NCI-H187 (cell line): Measurements from ENCODE around the gene DNMBP.
A peak's percentile ranks its signal among the peaks of the same experiment; 100 is the strongest.
"Not testable (repeated sequence)": the region's sequence is repeated elsewhere in the genome, so short reads cannot be mapped to it uniquely, and the experiment has no call there.

Source experiments
- DNase-seq, 2 experiments: peaks; one replicate each; lab custom pipeline; 2025; lab: John Stamatoyannopoulos, UW

The DNMBP gene

GRCh38 chr10:99993701-99994689 lies 15.8 kb downstream of the DNMBP start:
- DNase-seq = peak; percentile 6 to 39

DNA sequence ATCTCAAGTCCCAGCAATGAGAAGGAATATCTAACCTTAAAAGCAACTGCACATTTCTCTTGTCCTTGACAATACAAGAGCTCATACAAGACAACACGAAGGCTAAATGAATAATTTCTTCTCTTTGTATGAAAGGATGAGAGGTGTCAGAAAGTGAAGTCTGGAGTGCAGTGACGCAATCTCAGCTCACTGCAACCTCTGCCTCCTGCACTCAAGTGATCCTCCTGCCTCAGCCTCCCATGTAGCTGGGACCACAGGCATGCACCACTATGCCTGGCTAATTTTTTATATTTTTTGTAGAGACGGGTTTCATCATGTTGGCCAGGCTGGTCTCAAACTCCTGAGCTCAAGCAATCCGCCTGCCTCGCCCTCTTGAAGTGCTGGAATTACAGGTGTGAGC lies 24.1 kb downstream of the DNMBP start:
- not testable (repeated sequence) for DNase-seq

DNA sequence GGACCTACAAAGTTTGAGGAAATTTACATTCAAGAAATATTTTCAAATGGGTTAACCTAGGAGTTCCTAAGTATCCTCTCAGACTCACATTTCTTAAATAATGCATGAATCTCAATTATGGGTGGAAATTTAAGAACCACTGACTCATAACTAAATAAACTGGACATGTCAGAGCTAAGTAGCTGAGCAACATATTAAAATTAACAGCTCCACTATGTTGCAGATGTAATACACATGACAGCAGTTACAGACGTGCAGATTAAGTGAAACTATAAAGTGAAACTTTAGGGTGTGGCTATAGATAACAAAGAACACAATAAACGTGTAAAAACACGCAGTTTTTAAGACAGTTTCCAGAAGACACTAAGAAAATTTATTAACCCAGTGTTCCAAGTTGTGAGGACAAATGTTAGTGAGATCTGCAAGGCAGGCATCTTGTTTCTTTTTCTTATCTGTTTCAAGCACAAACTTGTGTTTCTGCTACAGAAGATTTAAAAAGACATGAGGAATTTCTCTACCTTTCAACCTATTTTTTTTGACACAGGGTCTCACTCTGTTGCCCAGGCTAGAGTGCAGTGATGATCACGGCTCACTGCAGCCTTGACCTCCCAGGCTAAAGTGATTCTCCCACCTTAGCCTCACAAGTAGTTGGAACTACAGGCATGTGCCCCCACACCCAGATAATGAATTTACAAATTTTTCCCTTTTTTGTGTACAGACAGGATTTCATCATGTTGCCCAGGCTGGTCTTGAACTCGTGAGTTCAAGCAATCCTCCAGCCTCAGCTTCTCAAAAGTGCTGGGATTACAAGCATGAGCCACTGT lies 25.3 kb downstream of the DNMBP start:
- no peak for DNase-seq

DNA sequence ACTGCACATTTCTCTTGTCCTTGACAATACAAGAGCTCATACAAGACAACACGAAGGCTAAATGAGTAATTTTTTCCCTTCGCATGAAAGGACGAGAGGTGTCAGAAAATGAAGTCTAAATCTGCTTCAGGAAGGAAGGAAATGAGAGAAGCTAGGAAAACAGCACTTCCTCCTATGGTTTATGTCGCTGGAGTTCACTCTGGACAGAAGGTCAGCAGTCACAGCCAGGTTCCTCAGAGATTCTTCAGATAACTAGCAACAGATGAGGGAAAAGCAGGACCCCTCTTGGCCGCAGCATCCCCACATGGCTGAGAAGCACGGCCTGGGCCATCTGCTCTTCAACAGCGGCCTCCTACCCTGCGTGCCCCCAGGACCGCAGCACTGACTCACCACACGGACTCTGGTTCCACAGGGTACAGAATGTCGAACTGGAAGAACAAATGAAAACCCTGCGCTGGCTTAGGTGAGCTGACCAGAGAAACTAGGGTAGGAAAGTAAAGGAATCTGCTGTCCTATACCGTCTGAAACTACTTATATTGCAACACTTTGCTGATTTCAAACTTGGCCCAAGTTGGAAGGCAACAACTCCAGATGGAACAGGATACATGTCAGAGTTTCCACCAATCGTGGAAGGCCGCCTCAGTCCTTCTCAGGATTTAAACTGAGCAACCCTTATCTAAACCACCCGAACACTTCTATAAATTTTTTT lies 26.3 kb downstream of the DNMBP start:
- no peak for DNase-seq

GRCh38 chr10:99982728-99983127 lies 27.0 kb downstream of the DNMBP start:
- DNase-seq = no peak

- DNase-seq = no peak
These were observed 28.1 kb downstream of the DNMBP start for GRCh38 chr10:99981581-99982199.

GRCh38 chr10:99979066-99979685 lies 30.6 kb downstream of the DNMBP start:
- DNase-seq = no peak

DNA sequence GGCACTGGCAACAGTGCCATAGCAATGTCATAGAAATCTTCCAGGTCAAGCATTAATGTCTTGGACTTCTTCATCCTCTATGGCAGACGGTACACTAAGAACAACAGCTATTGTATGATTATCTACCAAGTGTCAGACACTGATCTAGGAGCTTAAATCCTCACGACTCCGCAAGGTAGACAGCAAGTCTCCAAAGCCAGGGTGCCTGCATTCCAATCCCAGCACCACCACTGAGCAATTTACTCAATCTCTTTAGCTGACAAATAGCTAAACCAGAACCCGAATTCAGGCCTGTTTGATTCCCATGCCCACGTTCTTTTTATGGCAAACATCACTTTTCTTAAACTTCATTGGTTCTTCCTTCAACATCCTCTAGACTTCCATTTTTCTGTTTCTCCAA lies 31.8 kb downstream of the DNMBP start:
- DNase-seq = no peak

DNA sequence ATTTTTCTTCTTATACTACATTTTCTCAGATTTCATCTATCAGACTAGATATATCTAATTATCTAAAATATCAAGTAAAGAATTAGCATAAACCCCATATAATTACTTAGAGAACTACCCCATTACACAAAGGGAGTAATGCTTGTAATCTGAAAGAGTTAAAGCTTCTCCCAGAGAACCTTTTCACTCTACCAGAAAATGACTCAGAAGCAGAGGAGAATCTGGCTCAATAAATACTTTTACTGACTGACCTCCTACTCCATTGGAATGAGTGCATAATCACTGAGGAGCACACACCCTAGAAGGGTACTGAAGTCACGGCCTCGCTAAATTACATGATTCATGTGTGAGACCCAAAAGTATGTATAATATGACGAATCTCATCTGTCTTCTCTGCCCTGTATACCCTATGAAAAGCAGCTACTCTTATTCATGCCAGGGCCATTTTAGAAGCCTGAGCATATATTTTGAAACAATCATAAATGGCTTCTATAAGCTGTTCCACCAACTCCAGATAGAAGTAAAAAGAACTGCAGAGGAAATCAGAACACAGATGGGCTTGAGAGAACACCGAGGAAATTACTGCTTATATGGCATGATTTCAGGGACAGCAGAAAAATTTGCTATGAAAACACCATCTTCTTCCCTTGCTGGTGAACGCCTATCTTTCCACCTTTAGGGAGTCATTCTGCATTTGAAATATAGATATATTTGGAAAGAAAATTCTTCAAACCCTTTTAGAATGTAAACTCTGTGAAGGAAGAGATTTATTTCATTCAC lies 32.7 kb downstream of the DNMBP start:
- no peak for DNase-seq

DNA sequence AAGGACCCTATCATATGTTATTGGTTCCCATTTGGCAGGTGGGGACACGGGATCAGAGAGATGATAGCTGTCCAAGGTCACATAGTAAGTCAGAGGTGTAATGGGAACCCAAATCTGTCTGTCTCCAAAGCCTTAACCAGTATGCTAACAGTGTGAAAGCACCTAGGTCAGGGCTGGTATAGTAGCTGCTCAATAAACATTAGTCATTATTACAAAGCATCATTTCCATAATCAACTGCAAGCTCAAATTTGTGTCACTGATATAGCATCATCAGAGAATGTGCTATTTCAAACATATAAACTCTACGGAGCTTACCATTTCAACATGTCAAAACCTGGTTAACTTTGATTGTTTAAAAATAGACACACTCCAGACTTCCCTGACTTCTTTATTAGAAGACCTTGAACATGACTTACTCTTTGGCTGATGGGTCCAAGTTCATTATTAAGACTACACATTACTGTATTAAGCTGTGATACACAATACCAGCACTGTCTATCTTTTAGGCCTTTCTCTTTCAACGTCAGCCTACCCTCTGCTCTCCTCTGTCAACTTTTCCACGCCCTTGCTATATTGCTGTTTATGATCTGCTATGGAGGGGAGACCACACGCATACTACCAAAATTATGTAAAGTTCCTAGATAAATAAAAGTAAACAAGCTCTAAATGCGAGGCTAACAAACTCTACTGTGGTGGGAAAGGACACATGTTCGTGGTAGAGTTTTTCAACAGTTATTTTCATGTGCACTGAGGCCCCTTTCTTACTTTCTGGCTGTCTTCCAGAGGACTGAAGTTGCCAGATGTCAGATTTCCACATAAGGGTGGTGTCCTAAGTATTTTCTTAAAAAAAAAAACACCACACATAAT lies 33.6 kb downstream of the DNMBP start:
- DNase-seq = no peak

GRCh38 chr10:99975106-99975829 lies 34.5 kb downstream of the DNMBP start:
- no peak for DNase-seq

- no peak for DNase-seq
These were observed 36.6 kb downstream of the DNMBP start for GRCh38 chr10:99973190-99973589.

- DNase-seq = no peak
These were observed 41.8 kb downstream of the DNMBP start for GRCh38 chr10:99967961-99968360.

DNA sequence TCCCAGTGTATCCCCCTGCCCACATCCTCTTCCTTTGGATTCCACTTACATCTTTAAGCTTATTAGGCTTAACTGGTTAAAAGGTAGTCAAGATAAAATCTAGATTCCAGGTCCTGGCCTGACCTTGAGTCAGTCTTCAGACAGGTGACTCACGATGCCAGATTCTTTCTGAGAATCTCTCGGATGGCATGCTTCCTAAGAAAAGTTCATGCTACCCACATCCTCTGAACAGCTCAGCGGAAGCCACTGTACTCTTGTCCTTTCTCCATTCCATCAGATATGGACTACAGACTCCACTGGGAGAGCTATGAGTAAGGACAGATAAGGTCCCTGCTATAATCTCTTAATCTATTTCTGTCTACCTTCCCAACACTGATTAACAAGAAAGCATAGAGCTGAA lies 43.4 kb downstream of the DNMBP start:
- no peak for DNase-seq

GRCh38 chr10:99965700-99966099 lies 44.0 kb downstream of the DNMBP start:
- no peak for DNase-seq

DNA sequence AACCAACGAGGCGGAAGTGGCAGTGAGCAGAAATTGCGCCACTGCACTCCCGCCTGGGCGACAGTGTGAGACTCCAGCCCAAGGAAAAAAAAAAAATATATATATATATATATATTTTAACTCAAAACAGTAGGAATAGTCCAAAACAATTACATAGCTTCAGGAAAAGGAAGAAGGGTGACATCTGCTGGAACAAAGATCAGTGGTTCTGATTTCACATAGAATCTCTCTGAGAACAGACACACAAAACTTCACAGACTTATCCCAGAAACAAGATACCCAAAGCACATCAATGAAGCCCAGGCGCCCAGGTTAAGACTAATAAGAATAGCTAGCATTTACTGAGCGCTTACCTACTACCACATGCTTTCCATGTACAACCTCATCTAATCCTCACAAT lies 45.0 kb downstream of the DNMBP start:
- no peak for DNase-seq

- DNase-seq = not testable (repeated sequence)
These were observed 46.1 kb downstream of the DNMBP start for GRCh38 chr10:99963467-99964165.

DNA sequence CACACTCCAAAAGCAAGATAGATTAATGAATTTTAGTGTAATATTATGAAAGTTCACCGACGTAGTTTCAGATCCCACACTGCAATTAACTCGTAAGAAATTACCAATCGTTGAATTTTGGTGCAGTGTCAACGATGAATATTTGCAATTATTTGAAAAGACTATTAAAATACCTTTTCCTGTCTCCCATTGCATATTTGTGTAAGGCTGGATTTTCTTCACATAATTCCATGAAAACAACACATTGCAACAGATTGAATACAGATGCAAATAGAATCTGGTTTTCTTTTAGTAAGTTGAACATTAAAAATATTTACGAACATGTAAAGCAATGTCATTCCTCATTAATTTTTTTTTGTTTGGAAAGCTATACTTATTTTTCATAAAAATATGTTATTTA lies 50.9 kb downstream of the DNMBP start:
- DNase-seq = no peak
